ENCODE results near the gene CMTM8.

CMTM8 gene

GRCh38 chr3:32310336-32310735 is 71.9 kb downstream of the CMTM8 start:
- peak overlapping the region; percentile 36 to 66 (median 56); a peak in 21 of 22 replicates for H3K4me2 ChIP-seq
- no peaks in the 10 kb centered on the region for H3K27me3 ChIP-seq
- no peaks in the 10 kb centered on the region for H3K9me3 ChIP-seq (replicated peaks in 1 of 11)
- peaks cover 40 to 73% (median 66%) of the 10 kb centered on the region in 10 experiments for H3K4me1 ChIP-seq
- no peak overlapping the region for H3K27ac ChIP-seq
- H3K9ac ChIP-seq: no peak overlapping the region
- peaks cover 0 to 14% (median 0%) of the 10 kb centered on the region in 11 experiments; a peak in 4 of 22 replicates for H4K20me1 ChIP-seq
- H3K4me3 ChIP-seq: no peak overlapping the region
- TF ChIP-seq Cebpa-rat (IDR thresholded peaks at IDR 0.05): no peak
- H3K36me3 ChIP-seq: no peaks in the 10 kb centered on the region

- TF ChIP-seq Cebpa-rat (IDR thresholded peaks at IDR 0.05): no peak
- Histone ChIP-seq H3K4me1 (peaks cover 34 to 65% (median 58%) of the 10 kb centered on the region in 10 experiments), H3K9ac (no peak overlapping the region), H3K36me3 (no peaks in the 10 kb centered on the region), H3K4me3 (no peak overlapping the region), H3K27me3 (no peaks in the 10 kb centered on the region), H4K20me1 (peaks cover 0 to 14% (median 0%) of the 10 kb centered on the region in 11 experiments; a peak in 4 of 22 replicates), H3K9me3 (replicated peaks in 1 of 11) (no peaks in the 10 kb centered on the region), H3K4me2 (peak overlapping the region; percentile 15 to 71 (median 55); a peak in 20 of 22 replicates), H3K27ac (no peak overlapping the region; a peak in 1 of 22 replicates)
Measured at GRCh38 chr3:32310918-32311839, 72.7 kb downstream of the CMTM8 start.

GRCh38 chr3:32312251-32312650 is 73.8 kb downstream of the CMTM8 start:
- Histone ChIP-seq H3K9ac (no peak overlapping the region), H4K20me1 (peaks cover 0 to 14% (median 0%) of the 10 kb centered on the region in 11 experiments; a peak in 4 of 22 replicates), H3K4me3 (no peak overlapping the region), H3K4me1 (peaks cover 34 to 64% (median 56%) of the 10 kb centered on the region in 10 experiments), H3K4me2 (peak overlapping the region in 10 of 11 experiments; percentile 36 to 71 (median 58); a peak in 18 of 22 replicates), H3K27ac (no peak overlapping the region), H3K27me3 (no peaks in the 10 kb centered on the region), H3K36me3 (no peaks in the 10 kb centered on the region), H3K9me3 (replicated peaks in 1 of 11) (no peaks in the 10 kb centered on the region)
- no peak for TF ChIP-seq Cebpa-rat (IDR thresholded peaks at IDR 0.05)

- Histone ChIP-seq H3K4me3 (no peak overlapping the region), H4K20me1 (peaks cover 0 to 14% (median 0%) of the 10 kb centered on the region in 11 experiments; a peak in 4 of 22 replicates), H3K4me1 (peaks cover 34 to 56% (median 54%) of the 10 kb centered on the region in 10 experiments), H3K27ac (no peak overlapping the region), H3K9me3 (replicated peaks in 1 of 11) (no peaks in the 10 kb centered on the region), H3K4me2 (peak overlapping the region; percentile 30 to 65 (median 53); a peak in 18 of 22 replicates), H3K36me3 (no peaks in the 10 kb centered on the region), H3K27me3 (no peaks in the 10 kb centered on the region), H3K9ac (no peak overlapping the region)
- TF ChIP-seq Cebpa-rat (IDR thresholded peaks at IDR 0.05): no peak
Measured at GRCh38 chr3:32313169-32313568, 74.7 kb downstream of the CMTM8 start.

GRCh38 chr3:32313723-32314473 is 75.4 kb downstream of the CMTM8 start:
- Histone ChIP-seq H3K4me1 (peaks cover 34 to 54% (median 53%) of the 10 kb centered on the region in 10 experiments), H3K4me3 (no peak overlapping the region), H3K27me3 (no peaks in the 10 kb centered on the region), H3K36me3 (no peaks in the 10 kb centered on the region), H3K9me3 (replicated peaks in 1 of 11) (no peaks in the 10 kb centered on the region), H3K4me2 (peak overlapping the region; percentile 30 to 65 (median 53); a peak in 21 of 22 replicates), H4K20me1 (peaks cover 0 to 14% (median 0%) of the 10 kb centered on the region in 11 experiments; a peak in 4 of 22 replicates), H3K9ac (no peak overlapping the region), H3K27ac (no peak overlapping the region)
- no peak for TF ChIP-seq Cebpa-rat (IDR thresholded peaks at IDR 0.05)

GRCh38 chr3:32315441-32315840 is 77.0 kb downstream of the CMTM8 start:
- Histone ChIP-seq H3K27ac (no peak overlapping the region), H3K4me2 (no peak overlapping the region), H3K4me1 (peaks cover 23 to 55% (median 52%) of the 10 kb centered on the region in 10 experiments), H3K36me3 (no peaks in the 10 kb centered on the region), H3K27me3 (no peaks in the 10 kb centered on the region), H3K9ac (no peak overlapping the region), H4K20me1 (peaks cover 0 to 18% (median 0%) of the 10 kb centered on the region in 11 experiments; a peak in 4 of 22 replicates), H3K9me3 (replicated peaks in 1 of 11) (no peaks in the 10 kb centered on the region), H3K4me3 (no peak overlapping the region)
- TF ChIP-seq Cebpa-rat (IDR thresholded peaks at IDR 0.05): no peak

GRCh38 chr3:32316319-32316718 is 77.8 kb downstream of the CMTM8 start:
- H3K4me3 ChIP-seq: no peak overlapping the region
- no peak overlapping the region for H3K4me2 ChIP-seq
- peaks cover 30 to 55% (median 53%) of the 10 kb centered on the region in 10 experiments for H3K4me1 ChIP-seq
- no peak for TF ChIP-seq Cebpa-rat (IDR thresholded peaks at IDR 0.05)
- H4K20me1 ChIP-seq: peaks cover 0 to 18% (median 0%) of the 10 kb centered on the region in 11 experiments; a peak in 4 of 22 replicates
- H3K27ac ChIP-seq: no peak overlapping the region
- H3K36me3 ChIP-seq: no peaks in the 10 kb centered on the region
- no peak overlapping the region for H3K9ac ChIP-seq
- H3K27me3 ChIP-seq: no peaks in the 10 kb centered on the region
- H3K9me3 ChIP-seq (replicated peaks in 1 of 11): no peaks in the 10 kb centered on the region

GRCh38 chr3:32316976-32317375 is 78.5 kb downstream of the CMTM8 start:
- H3K27me3 ChIP-seq: no peaks in the 10 kb centered on the region
- no peak overlapping the region for H3K4me3 ChIP-seq
- no peaks in the 10 kb centered on the region for H3K9me3 ChIP-seq (replicated peaks in 1 of 11)
- no peak overlapping the region for H3K9ac ChIP-seq
- no peak overlapping the region for H3K4me2 ChIP-seq
- H3K27ac ChIP-seq: no peak overlapping the region
- TF ChIP-seq Cebpa-rat (IDR thresholded peaks at IDR 0.05): no peak
- no peaks in the 10 kb centered on the region for H3K36me3 ChIP-seq
- H4K20me1 ChIP-seq: peaks cover 0 to 18% (median 0%) of the 10 kb centered on the region in 11 experiments; a peak in 4 of 22 replicates
- H3K4me1 ChIP-seq: peaks cover 31 to 55% (median 53%) of the 10 kb centered on the region in 10 experiments

- Histone ChIP-seq H3K9me3 (replicated peaks in 1 of 11) (no peaks in the 10 kb centered on the region), H3K27me3 (no peaks in the 10 kb centered on the region), H4K20me1 (0 out of 22 replicates have a peak, but pooled peaks cover 0 to 5% (median 0%) of the 10 kb centered on the region in 11 experiments), H3K9ac (no peak overlapping the region), H3K4me2 (peak overlapping the region in 4 of 11 experiments; percentile 59 to 88 (median 84); a peak in 7 of 22 replicates), H3K4me1 (peaks cover 19 to 42% (median 35%) of the 10 kb centered on the region in 10 experiments), H3K36me3 (no peaks in the 10 kb centered on the region), H3K4me3 (no peak overlapping the region), H3K27ac (no peak overlapping the region)
- TF ChIP-seq Cebpa-rat (IDR thresholded peaks at IDR 0.05): no peak
Measured at GRCh38 chr3:32319607-32320006, 81.1 kb downstream of the CMTM8 start.
